GM12865 (cell line): ENCODE data around the gene TRIB2.
"Not testable (repeated sequence)": the region's sequence is repeated elsewhere in the genome, so short reads cannot be mapped to it uniquely, and the experiment has no call there.

Source experiments
- DNase-seq: peaks from one replicate; pipeline ENCODE4 v3.0.0; 2010; ENCODE audit warnings: low read depth
- H3K4me3 ChIP-seq: 2 replicates; pipeline ENCODE4 v1.5.1; 2011; ENCODE audit warnings: mild to moderate bottlenecking, low read depth, low read length, control low read depth
- CTCF ChIP-seq: IDR thresholded peaks from 2 replicates; pipeline ENCODE4 v1.5.1; 2011; ENCODE audit warnings: low read length, control low read depth, low read depth, inconsistent platforms; ENCODE audit not compliant: insufficient read depth; ENCODE audit errors: missing control alignments

TRIB2 gene

GRCh38 chr2:12676771-12677170 is 40.0 kb upstream of the TRIB2 start:
- no peak overlapping the region for H3K4me3 ChIP-seq
- TF ChIP-seq CTCF = no peak
- DNase-seq = no peak

DNA sequence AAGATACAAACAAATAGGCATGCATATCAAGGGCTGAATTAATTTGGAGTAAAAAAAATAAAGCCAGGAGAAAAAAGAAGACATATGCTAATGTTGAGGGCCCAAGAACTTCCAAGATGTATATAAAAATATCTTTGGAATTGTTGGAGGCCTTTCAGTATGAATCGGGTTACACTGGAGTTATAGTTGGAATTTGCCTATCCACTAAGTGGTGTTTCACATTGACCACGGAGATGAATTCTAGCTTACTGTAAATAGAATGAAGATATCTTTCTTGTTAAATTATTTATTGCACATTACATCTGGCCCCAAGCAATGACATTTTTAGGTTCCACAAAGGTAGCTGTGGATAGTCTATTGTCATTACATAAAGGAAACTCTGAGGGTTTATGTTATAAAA is 38.5 kb upstream of the TRIB2 start:
- H3K4me3 ChIP-seq = no peak overlapping the region
- no peak for DNase-seq
- TF ChIP-seq CTCF = no peak

DNA sequence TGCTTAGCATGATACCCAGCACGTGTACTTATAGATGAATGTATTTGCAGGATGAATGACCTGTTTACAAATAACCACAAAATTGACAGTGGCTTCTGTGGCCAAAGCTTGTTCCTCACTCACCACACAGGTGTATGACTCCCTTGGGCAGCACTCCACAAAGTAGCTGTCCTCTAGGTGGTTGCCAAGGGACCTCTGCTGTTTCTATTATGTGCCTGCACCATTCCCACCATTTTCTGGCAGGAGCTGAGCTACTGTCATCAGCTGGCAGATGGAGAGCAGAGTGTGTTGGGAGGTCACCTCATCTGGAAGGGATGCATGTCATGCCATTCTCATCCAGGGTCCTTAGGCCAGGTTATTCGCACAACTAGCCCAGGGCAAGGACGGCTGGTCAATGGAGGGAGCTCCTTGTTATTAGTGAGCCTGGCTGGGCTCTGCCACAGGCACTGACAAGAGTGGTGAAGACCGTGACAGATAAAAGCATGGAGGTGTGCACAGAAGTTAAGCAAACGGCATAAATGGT is 37.1 kb upstream of the TRIB2 start:
- no peak for TF ChIP-seq CTCF
- no peak for DNase-seq

GRCh38 chr2:12680115-12680514 is 36.6 kb upstream of the TRIB2 start:
- not testable (repeated sequence) for H3K4me3 ChIP-seq, DNase-seq

More for the DNA sequence above, 37.1 kb upstream of the TRIB2 start:
- no peak overlapping the region for H3K4me3 ChIP-seq

DNA sequence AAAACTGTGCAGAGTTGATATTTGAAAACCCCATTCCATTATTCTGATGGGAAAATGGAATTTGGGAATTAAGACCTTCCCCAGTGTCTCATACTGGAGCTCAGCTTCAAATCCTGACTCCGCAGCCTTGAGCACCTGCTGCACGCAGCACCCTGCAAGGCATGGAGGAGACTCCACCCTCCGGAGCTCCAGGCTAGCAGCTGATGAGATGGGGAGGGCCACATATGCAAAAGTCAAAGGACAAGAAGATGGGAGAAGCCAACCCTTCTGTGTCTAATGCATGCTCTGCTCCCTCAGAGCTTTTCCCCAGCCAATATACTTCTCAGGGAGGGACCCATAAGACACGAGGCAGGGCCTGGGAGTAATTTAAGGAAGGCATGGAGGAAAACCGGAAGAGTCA is 34.7 kb upstream of the TRIB2 start:
- no peak for DNase-seq
- H3K4me3 ChIP-seq = no peak overlapping the region
- TF ChIP-seq CTCF = no peak

GRCh38 chr2:12683457-12684100 is 33.2 kb upstream of the TRIB2 start:
- no peak for TF ChIP-seq CTCF
- no peak overlapping the region for H3K4me3 ChIP-seq

DNA sequence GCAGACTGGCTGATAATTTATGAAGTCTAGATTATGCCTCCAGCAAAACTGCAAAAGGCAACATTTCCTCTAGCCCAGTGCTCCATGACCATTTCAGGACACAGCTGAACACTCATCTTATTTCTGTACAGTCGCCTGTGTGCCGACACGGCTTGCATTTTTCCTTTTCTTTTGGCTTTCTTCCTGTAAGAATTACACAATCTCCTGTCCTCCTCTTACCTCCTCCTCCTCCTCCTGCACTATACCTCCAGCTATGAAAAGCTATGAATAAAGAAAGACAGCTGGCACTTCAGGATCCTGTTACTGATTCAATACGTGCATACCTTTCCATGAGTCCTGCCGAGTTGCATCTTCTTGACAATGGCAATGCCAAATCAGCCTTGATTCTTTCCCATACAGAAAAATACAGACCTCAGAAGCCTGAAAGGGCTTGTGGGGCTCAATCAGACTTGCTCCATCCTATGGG is 32.2 kb upstream of the TRIB2 start:
- no peak overlapping the region for H3K4me3 ChIP-seq
- no peak for DNase-seq
- no peak for TF ChIP-seq CTCF

More at GRCh38 chr2:12683457-12684100, 33.2 kb upstream of the TRIB2 start:
- no peak for DNase-seq
